Activated B cell treated with CpG ODN at 0.5 μM for 24 hours (primary cell): Measurements from ENCODE around the gene GSTT4. TPM values are rescaled to one million over a fixed set of nuclear protein-coding genes. Genes with fewer than 3 reads are reported as not detected.
A peak's percentile ranks its signal among the peaks of the same experiment; 100 is the strongest.

ENCODE experiments used
- ATAC-seq: fragments of 200-7000 bp; cut with Tn5 transposase; one replicate; pipeline ENCODE4 v1.10.0; 2021; ENCODE audit warnings: low read depth, mild to moderate bottlenecking, moderate library complexity
- CTCF ChIA-PET: fragments of 350-600 bp; sonication (Branson Sonifier 250); formaldehyde crosslinking; loops from one replicate; lab custom pipeline; 2021; ENCODE audit warnings: antibody characterized with exemption; lab: Charles Lee
- POLR2A ChIA-PET: fragments of 350-600 bp; sonication (Branson Sonifier 250); formaldehyde crosslinking; loops from one replicate; lab custom pipeline; 2021; ENCODE audit warnings: antibody characterized with exemption; lab: Charles Lee
- DNase-seq: peaks from one replicate; pipeline ENCODE4 v3.0.0; 2022
- H3K27ac Mint-ChIP-seq: one replicate; pipeline ENCODE4 v1.8.0; 2020; ENCODE audit warnings: mixed read lengths
- H3K27me3 Mint-ChIP-seq: one replicate; pipeline ENCODE4 v1.8.0; 2021; ENCODE audit warnings: mixed read lengths
- H3K36me3 Mint-ChIP-seq: one replicate; pipeline ENCODE4 v1.8.0; 2021; ENCODE audit warnings: low read depth, mixed read lengths
- H3K4me1 Mint-ChIP-seq: one replicate; pipeline ENCODE4 v1.8.0; 2021; ENCODE audit warnings: mixed read lengths
- H3K4me3 Mint-ChIP-seq: one replicate; pipeline ENCODE4 v1.8.0; 2020; ENCODE audit warnings: mild to moderate bottlenecking, mixed read lengths
- H3K9me3 Mint-ChIP-seq: one replicate; pipeline ENCODE4 v1.8.0; 2020; ENCODE audit warnings: mixed read lengths
- intact Hi-C: fragments of 100-400 bp; cut with micrococcal nuclease; formaldehyde crosslinking; loops from one replicate; pipeline ENCODE4 v1.15.1; 2024
- total RNA-seq: library from RNA; stranded (reverse); gene quantifications from 2 replicates; pipeline ENCODE4 v1.2.3, GENCODE V29; 2022
- TF ChIP-seq, protein P1 (sequence below): fragments of 200-600 bp; IDR thresholded peaks from one replicate; pipeline ENCODE4 v1.8.0; 2022; ENCODE audit warnings: antibody characterized with exemption, mild to moderate bottlenecking

GSTT4 gene
- total RNA-seq, 1 donor from 2014 or later: not detected

DNA sequence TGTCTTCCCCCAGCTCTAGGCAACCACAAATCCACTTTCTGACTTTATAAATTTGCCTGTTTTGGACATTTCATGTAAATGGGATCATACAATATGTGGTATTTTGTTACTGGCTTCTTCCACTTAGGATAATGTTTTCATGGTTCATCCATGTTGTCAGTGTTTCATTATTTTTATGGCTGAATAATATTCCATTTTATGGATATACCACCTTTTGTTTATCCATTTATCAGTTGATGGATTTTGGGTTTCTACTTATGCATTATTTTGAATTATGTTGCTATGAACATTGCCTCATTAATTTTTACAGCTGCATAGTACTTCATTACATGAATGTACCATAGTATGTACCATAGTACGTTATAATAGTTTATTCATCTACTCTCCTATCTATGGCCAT lies 10.9 kb upstream of the GSTT4 start:
- ATAC-seq: no peak
- Mint-ChIP-seq H3K27ac (no peak overlapping the region), H3K36me3 (peaks cover 16% of the 10 kb centered on the region), H3K4me1 (peaks cover 20% of the 10 kb centered on the region), H3K9me3 (no peaks in the 10 kb centered on the region), H3K4me3 (no peak overlapping the region), H3K27me3 (no peaks in the 10 kb centered on the region)
- ChIA-PET POLR2A (interaction anchor here (0.7 kb wide), 1 partner anchor 16 kb away, joined by 8 read pairs; no protein-coding TSS in a partner anchor), CTCF (no interaction called here)
- DNase-seq: no peak
- intact Hi-C loops: no loop called here
- TF ChIP-seq, protein P1, sequence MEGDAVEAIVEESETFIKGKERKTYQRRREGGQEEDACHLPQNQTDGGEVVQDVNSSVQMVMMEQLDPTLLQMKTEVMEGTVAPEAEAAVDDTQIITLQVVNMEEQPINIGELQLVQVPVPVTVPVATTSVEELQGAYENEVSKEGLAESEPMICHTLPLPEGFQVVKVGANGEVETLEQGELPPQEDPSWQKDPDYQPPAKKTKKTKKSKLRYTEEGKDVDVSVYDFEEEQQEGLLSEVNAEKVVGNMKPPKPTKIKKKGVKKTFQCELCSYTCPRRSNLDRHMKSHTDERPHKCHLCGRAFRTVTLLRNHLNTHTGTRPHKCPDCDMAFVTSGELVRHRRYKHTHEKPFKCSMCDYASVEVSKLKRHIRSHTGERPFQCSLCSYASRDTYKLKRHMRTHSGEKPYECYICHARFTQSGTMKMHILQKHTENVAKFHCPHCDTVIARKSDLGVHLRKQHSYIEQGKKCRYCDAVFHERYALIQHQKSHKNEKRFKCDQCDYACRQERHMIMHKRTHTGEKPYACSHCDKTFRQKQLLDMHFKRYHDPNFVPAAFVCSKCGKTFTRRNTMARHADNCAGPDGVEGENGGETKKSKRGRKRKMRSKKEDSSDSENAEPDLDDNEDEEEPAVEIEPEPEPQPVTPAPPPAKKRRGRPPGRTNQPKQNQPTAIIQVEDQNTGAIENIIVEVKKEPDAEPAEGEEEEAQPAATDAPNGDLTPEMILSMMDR: no peak

DNA sequence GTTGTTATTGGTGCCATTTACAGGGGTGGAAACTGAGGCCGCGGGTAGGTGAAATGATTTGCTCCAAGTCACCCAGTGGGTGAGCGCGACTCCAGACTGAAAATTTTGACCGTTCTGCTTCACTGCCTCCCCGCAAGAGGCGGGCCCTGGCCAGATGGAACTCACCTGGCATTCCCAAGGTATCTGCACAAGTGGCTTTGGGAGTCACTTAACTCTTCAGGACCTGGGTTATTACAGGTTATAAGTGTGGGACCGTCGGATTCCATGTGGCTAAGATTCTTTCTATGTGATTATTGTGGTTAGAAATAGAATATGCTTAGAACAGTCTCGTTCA lies 6.4 kb upstream of the GSTT4 start:
- POLR2A ChIA-PET: interaction anchor here (3.7 kb wide), 1 partner anchor 145 kb away, joined by 25 read pairs; no protein-coding TSS in a partner anchor
- ATAC-seq (no peak), DNase-seq (no peak)
- H3K9me3 Mint-ChIP-seq: no peaks in the 10 kb centered on the region
- H3K4me1 Mint-ChIP-seq: peaks cover 23% of the 10 kb centered on the region
- peak overlapping the region; percentile 88 for H3K27ac Mint-ChIP-seq
- H3K27me3 Mint-ChIP-seq: no peaks in the 10 kb centered on the region
- intact Hi-C loops: loop anchor here (2.0 to 5.0 kb wide), 4 partner anchors 99 to 546 kb away; partner anchors contain the start of genes GUCD1, MIF and SNRPD3
- H3K4me3 Mint-ChIP-seq: peak overlapping the region; percentile 98
- TF ChIP-seq, protein P1: no peak
- H3K36me3 Mint-ChIP-seq: peaks cover 9% of the 10 kb centered on the region
- CTCF ChIA-PET: no interaction called here

DNA sequence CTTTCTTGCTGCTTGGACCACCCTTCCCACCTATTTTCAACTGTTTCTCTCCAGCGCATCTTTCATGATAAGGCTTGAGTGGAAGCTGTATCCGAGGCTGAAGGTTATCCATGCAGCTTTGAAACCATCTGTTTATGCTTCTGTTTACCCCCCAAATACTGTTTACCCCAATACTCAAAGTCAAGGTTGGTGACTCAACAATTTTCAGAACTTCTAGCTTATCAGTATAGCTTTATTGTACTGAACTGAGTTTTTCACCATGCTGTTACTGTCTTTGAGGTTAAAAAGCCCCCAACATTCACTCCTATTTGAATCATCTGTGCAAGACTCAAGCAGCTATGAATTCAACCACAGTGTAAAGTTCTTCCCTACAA lies 4.8 kb upstream of the GSTT4 start:
- H3K27me3 Mint-ChIP-seq: no peaks in the 10 kb centered on the region
- peak overlapping the region; percentile 65 for H3K4me3 Mint-ChIP-seq
- H3K4me1 Mint-ChIP-seq: peaks cover 23% of the 10 kb centered on the region
- intact Hi-C loops: loop anchor here (5.0 kb wide), 3 partner anchors 98 to 547 kb away; partner anchors contain the start of genes GUCD1, MIF and SNRPD3
- H3K9me3 Mint-ChIP-seq: no peaks in the 10 kb centered on the region
- DNase-seq (no peak), ATAC-seq (no peak)
- peak overlapping the region; percentile 30 for H3K27ac Mint-ChIP-seq
- ChIA-PET POLR2A (interaction anchor here (1.7 to 3.7 kb wide), 2 partner anchors 116 to 146 kb away, joined by 14 to 25 read pairs; partner anchors contain the start of gene MIF), CTCF (interaction anchor here (1.2 kb wide), 1 partner anchor 180 kb away, joined by 3 read pairs; no protein-coding TSS in a partner anchor)
- H3K36me3 Mint-ChIP-seq: peaks cover 2% of the 10 kb centered on the region
- TF ChIP-seq, protein P1: no peak

DNA sequence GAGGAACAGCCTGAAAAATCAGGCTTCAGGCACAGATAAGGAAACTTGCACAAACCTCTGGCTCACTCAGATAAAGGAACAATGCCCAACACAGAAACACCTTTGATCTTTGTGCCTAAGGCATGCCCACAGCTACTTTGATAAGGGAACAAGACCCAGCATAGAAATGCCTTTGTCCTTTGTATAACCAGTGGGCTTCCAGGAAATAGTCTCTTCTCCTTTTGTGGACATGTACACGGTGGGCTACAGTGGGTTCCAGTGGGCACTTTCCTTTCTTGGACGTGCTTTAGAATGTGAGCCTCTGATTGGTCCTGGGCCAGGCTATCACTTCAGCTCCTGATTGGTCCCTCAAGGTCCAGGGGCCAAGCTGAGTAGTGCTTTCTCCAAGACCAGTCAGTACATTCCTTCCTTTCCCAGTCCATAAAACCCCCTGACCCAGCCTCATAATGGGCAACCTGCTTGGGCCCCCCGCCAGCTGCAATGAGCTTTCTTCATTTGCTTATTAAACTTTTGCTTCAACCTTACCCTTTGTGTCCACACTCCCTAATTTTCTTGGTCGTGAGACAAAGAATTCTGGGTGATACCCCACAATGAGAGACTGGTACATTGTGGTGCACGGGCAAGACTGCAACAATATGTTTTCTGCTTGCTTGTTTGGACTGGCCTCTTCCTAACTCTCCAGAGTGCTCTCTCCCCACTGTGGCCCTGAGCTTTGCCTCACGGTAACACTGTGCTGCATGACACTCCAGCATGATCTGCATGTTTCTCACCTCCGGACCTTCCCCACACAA lies 4.2 kb upstream of the GSTT4 start:
- Mint-ChIP-seq H3K36me3 (peaks cover 2% of the 10 kb centered on the region), H3K27ac (no peak overlapping the region), H3K4me1 (peaks cover 20% of the 10 kb centered on the region), H3K4me3 (no peak overlapping the region), H3K27me3 (no peaks in the 10 kb centered on the region), H3K9me3 (no peaks in the 10 kb centered on the region)
- no peak for ATAC-seq
- TF ChIP-seq, protein P1: no peak
- intact Hi-C loops: loop anchor here (5.0 kb wide), 3 partner anchors 97 to 548 kb away; partner anchors contain the start of genes GUCD1, MIF and SNRPD3
- ChIA-PET CTCF (interaction anchor here (1.2 kb wide), 1 partner anchor 180 kb away, joined by 3 read pairs; no protein-coding TSS in a partner anchor), POLR2A (interaction anchor here (1.7 to 3.7 kb wide), 2 partner anchors 116 to 147 kb away, joined by 14 to 25 read pairs; partner anchors contain the start of gene MIF)
- DNase-seq: no peak
